Loucy (cell line): ENCODE data around the gene SLC6A19.

Experiments
- H2AFZ ChIP-seq: fragments of 200-600 bp; sonication (generic); 2 replicates; pipeline ENCODE4 v1.6.0; 2016; ENCODE audit warnings: antibody characterized with exemption, mild to moderate bottlenecking, low read length, moderate library complexity
- H3F3A ChIP-seq: fragments of 200-600 bp; 2 replicates; pipeline ENCODE4 v1.6.0; 2016; ENCODE audit warnings: antibody characterized with exemption, low read depth, mild to moderate bottlenecking
- H3K27me3 ChIP-seq: fragments of 200-600 bp; sonication (generic); 2 replicates; pipeline ENCODE4 v1.6.1; 2014; ENCODE audit warnings: low read length, mild to moderate bottlenecking; ENCODE audit not compliant: insufficient read depth, poor library complexity, severe bottlenecking
- H3K36me3 ChIP-seq: fragments of 200-600 bp; sonication (generic); 2 replicates; pipeline ENCODE4 v1.6.1; 2016; ENCODE audit warnings: low read length; ENCODE audit not compliant: insufficient read depth
- H3K4me1 ChIP-seq: fragments of 200-600 bp; sonication (generic); 2 replicates; pipeline ENCODE4 v1.5.1; 2014; ENCODE audit warnings: low read length, mild to moderate bottlenecking; ENCODE audit not compliant: insufficient read depth, poor library complexity, severe bottlenecking
- H3K4me2 ChIP-seq: fragments of 200-600 bp; sonication (generic); 2 replicates; pipeline ENCODE4 v1.6.0; 2014; ENCODE audit warnings: antibody characterized with exemption, low read length, low read depth, mild to moderate bottlenecking; ENCODE audit not compliant: poor library complexity, severe bottlenecking
- H3K4me3 ChIP-seq: fragments of 200-600 bp; sonication (generic); 2 replicates; pipeline ENCODE4 v1.5.1; 2014; ENCODE audit warnings: low read length, mild to moderate bottlenecking, mixed read lengths; ENCODE audit not compliant: poor library complexity, severe bottlenecking
- H3K79me2 ChIP-seq: fragments of 200-600 bp; sonication (generic); 2 replicates; pipeline ENCODE4 v1.6.1; 2014; ENCODE audit warnings: low read length; ENCODE audit not compliant: insufficient read depth
- H3K9ac ChIP-seq: fragments of 200-600 bp; sonication (generic); 2 replicates; pipeline ENCODE4 v1.6.0; 2014; ENCODE audit warnings: mild to moderate bottlenecking, low read depth, low read length, moderate library complexity; ENCODE audit not compliant: poor library complexity, severe bottlenecking
- H3K9me2 ChIP-seq: fragments of 200-600 bp; sonication (generic); replicated peaks from 2 replicates; pipeline ENCODE4 v1.6.1; 2016; ENCODE audit warnings: low read depth, low read length, mixed read lengths
- H3K9me3 ChIP-seq: fragments of 200-600 bp; sonication (generic); 2 replicates; pipeline ENCODE4 v1.6.1; 2014; ENCODE audit warnings: mild to moderate bottlenecking, antibody characterized with exemption, low read length, low read depth; ENCODE audit not compliant: insufficient read depth
- H4K20me1 ChIP-seq: fragments of 200-600 bp; sonication (generic); 2 replicates; pipeline ENCODE4 v1.6.0; 2014; ENCODE audit warnings: antibody characterized with exemption, low read length, mild to moderate bottlenecking; ENCODE audit not compliant: insufficient read depth, poor library complexity, severe bottlenecking
- EZH2phosphoT487 ChIP-seq: fragments of 200-600 bp; IDR thresholded peaks from 2 replicates; pipeline ENCODE4 v1.6.1; 2018; ENCODE audit warnings: antibody characterized with exemption, mild to moderate bottlenecking, moderate library complexity, borderline replicate concordance
- TF ChIP-seq, protein P1 (sequence below): fragments of 200-600 bp; sonication (generic); conservative IDR thresholded peaks from 2 replicates; pipeline ENCODE4 v1.5.1; 2014; ENCODE audit warnings: mild to moderate bottlenecking, antibody characterized with exemption, low read length

Gene SLC6A19

DNA sequence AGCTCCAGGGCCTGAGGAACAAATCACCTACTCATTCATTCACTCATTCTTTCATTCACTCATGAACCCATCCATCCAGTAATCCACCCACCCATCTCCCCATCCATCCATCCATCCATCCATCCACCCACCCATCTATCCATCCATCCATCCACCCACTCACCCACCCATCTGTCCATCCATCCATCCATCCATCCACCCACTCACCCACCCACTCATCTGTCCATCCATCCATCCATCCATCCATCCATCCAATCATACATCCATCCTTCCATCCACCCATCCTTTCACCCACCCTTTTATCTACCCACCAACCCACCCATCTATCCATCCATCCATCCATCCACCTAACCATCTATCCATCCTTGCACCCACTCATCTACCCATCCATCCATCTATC is 35.5 kb upstream of the SLC6A19 start:
- Histone ChIP-seq H3K79me2 (peaks cover 24% of the 10 kb centered on the region), H3F3A (no peaks in the 10 kb centered on the region), H3K4me3 (no peak overlapping the region), H4K20me1 (no peaks in the 10 kb centered on the region), H3K4me1 (peaks cover 27% of the 10 kb centered on the region), H3K9me2 (no peaks in the 10 kb centered on the region), H3K4me2 (no peak overlapping the region), H3K9ac (no peak overlapping the region), H3K9me3 (no peaks in the 10 kb centered on the region), H3K27me3 (no peaks in the 10 kb centered on the region), H2AFZ (no peak overlapping the region), H3K36me3 (no peaks in the 10 kb centered on the region)
- TF ChIP-seq EZH2phosphoT487: no peak
- TF ChIP-seq, protein P1, sequence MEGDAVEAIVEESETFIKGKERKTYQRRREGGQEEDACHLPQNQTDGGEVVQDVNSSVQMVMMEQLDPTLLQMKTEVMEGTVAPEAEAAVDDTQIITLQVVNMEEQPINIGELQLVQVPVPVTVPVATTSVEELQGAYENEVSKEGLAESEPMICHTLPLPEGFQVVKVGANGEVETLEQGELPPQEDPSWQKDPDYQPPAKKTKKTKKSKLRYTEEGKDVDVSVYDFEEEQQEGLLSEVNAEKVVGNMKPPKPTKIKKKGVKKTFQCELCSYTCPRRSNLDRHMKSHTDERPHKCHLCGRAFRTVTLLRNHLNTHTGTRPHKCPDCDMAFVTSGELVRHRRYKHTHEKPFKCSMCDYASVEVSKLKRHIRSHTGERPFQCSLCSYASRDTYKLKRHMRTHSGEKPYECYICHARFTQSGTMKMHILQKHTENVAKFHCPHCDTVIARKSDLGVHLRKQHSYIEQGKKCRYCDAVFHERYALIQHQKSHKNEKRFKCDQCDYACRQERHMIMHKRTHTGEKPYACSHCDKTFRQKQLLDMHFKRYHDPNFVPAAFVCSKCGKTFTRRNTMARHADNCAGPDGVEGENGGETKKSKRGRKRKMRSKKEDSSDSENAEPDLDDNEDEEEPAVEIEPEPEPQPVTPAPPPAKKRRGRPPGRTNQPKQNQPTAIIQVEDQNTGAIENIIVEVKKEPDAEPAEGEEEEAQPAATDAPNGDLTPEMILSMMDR: no peak

GRCh38 chr5:1166370-1166769 is 35.0 kb upstream of the SLC6A19 start:
- H3K9me2 ChIP-seq: no peaks in the 10 kb centered on the region
- H3K36me3 ChIP-seq: no peaks in the 10 kb centered on the region
- no peaks in the 10 kb centered on the region for H3F3A ChIP-seq
- no peaks in the 10 kb centered on the region for H3K9me3 ChIP-seq
- no peak overlapping the region for H3K4me3 ChIP-seq
- peaks cover 27% of the 10 kb centered on the region for H3K4me1 ChIP-seq
- H4K20me1 ChIP-seq: no peaks in the 10 kb centered on the region
- no peak overlapping the region for H2AFZ ChIP-seq
- no peak overlapping the region for H3K9ac ChIP-seq
- H3K27me3 ChIP-seq: no peaks in the 10 kb centered on the region
- no peak overlapping the region for H3K4me2 ChIP-seq
- H3K79me2 ChIP-seq: peaks cover 29% of the 10 kb centered on the region
- TF ChIP-seq EZH2phosphoT487: no peak
- TF ChIP-seq, protein P1: no peak

DNA sequence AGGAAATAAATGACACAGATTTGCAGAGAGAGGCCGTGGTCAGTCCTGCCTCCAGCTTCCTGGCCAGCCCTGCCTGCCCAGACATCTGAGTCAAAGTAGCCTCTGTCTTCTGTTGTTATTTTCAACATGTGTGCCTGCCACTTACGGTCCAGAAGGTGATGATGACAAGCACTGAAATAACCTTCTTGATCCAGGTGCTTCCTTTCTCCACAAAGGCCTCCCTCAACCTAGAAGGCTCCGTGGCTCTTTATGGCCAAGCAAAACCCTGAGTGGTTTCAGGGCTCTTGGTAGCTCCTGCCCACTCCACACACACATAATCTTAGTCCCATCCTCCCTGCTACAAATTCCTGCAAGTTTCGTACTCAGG is 34.1 kb upstream of the SLC6A19 start:
- TF ChIP-seq, protein P1: no peak
- no peak for TF ChIP-seq EZH2phosphoT487
- H3K4me1 ChIP-seq: peaks cover 37% of the 10 kb centered on the region
- H3K4me3 ChIP-seq: peak overlapping the region; percentile 68
- no peak overlapping the region for H3K9ac ChIP-seq
- H3K9me3 ChIP-seq: no peaks in the 10 kb centered on the region
- H3K27me3 ChIP-seq: no peaks in the 10 kb centered on the region
- no peaks in the 10 kb centered on the region for H3F3A ChIP-seq
- H3K36me3 ChIP-seq: no peaks in the 10 kb centered on the region
- peaks cover 39% of the 10 kb centered on the region for H3K79me2 ChIP-seq
- H3K9me2 ChIP-seq: no peaks in the 10 kb centered on the region
- H3K4me2 ChIP-seq: peak overlapping the region; percentile 79
- no peak overlapping the region for H2AFZ ChIP-seq
- no peaks in the 10 kb centered on the region for H4K20me1 ChIP-seq
